HG03342 (cell line): ENCODE results near the gene EIPR1.
A peak's percentile ranks its signal among the peaks of the same experiment; 100 is the strongest.

ENCODE experiments used
- ATAC-seq: cut with Tn5 transposase; IDR thresholded peaks from one replicate; pipeline ENCODE4 v1.9.1; 2021; ENCODE audit warnings: mild to moderate bottlenecking, moderate library complexity; ENCODE audit not compliant: unreplicated experiment

The EIPR1 gene

GRCh38 chr2:3256605-3257004 is 121.0 kb downstream of the EIPR1 start:
- no peak for ATAC-seq

GRCh38 chr2:3256157-3256556 is 121.5 kb downstream of the EIPR1 start:
- no peak for ATAC-seq

- ATAC-seq: peak; percentile 83
These were observed 123.1 kb downstream of the EIPR1 start for GRCh38 chr2:3254442-3254941.

GRCh38 chr2:3253913-3254441 is 123.6 kb downstream of the EIPR1 start:
- no peak for ATAC-seq

GRCh38 chr2:3251946-3252345 is 125.7 kb downstream of the EIPR1 start:
- no peak for ATAC-seq

- no peak for ATAC-seq
These were observed 128.1 kb downstream of the EIPR1 start for GRCh38 chr2:3249476-3249962.

- no peak for ATAC-seq
These were observed 128.7 kb downstream of the EIPR1 start for GRCh38 chr2:3248754-3249475.

GRCh38 chr2:3246928-3247714 is 130.5 kb downstream of the EIPR1 start:
- no peak for ATAC-seq

- no peak for ATAC-seq
These were observed 131.2 kb downstream of the EIPR1 start for GRCh38 chr2:3246406-3246805.

GRCh38 chr2:3244486-3244885 is 133.1 kb downstream of the EIPR1 start:
- ATAC-seq: no peak

- ATAC-seq: no peak
These were observed 133.8 kb downstream of the EIPR1 start for GRCh38 chr2:3243804-3244203.

GRCh38 chr2:3242747-3243369 is 134.8 kb downstream of the EIPR1 start:
- peak; percentile 56 for ATAC-seq

GRCh38 chr2:3241971-3242746 is 135.5 kb downstream of the EIPR1 start:
- ATAC-seq: no peak

GRCh38 chr2:3238951-3239841 is 138.4 kb downstream of the EIPR1 start:
- peak; percentile 59 for ATAC-seq

GRCh38 chr2:3236300-3237045 is 141.1 kb downstream of the EIPR1 start:
- ATAC-seq: no peak

- ATAC-seq: no peak
These were observed 143.7 kb downstream of the EIPR1 start for GRCh38 chr2:3233877-3234276.

- ATAC-seq: no peak
These were observed 148.4 kb downstream of the EIPR1 start for GRCh38 chr2:3229221-3229620.

GRCh38 chr2:3224681-3225080 is 152.9 kb downstream of the EIPR1 start:
- ATAC-seq: no peak
